Thoracic aorta (tissue), 2 donors: ENCODE results near the gene MKLN1. TPM values are rescaled to one million over a fixed set of nuclear protein-coding genes. Genes with fewer than 3 reads are reported as not detected.
"Not testable (repeated sequence)": the region's sequence is repeated elsewhere in the genome, so short reads cannot be mapped to it uniquely, and the experiment has no call there.

Experiments
- ATAC-seq: fragments of 150-250 bp; one replicate; pipeline ENCODE4 v1.8.0; 2017; ENCODE audit warnings: low read depth; ENCODE audit not compliant: insufficient number of reproducible peaks, low FRiP score
- DNase-seq: peaks from one replicate; pipeline ENCODE4 v3.0.0-alpha.2; 2020; ENCODE audit warnings: low spot score
- H3K27ac ChIP-seq, 2 donors: fragments of 200-600 bp; sonication (generic); 1 replicate in 1 of 2; 2 replicates in 1 of 2; pipeline ENCODE4 v1.5.1; 2016; ENCODE audit warnings: mild to moderate bottlenecking in 2 of 2, moderate library complexity in 2 of 2
- H3K27me3 ChIP-seq: fragments of 200-600 bp; sonication (generic); replicated peaks from 2 replicates; pipeline ENCODE4 v1.6.0; 2016; ENCODE audit warnings: mild to moderate bottlenecking; ENCODE audit not compliant: insufficient read depth
- H3K36me3 ChIP-seq: fragments of 200-600 bp; sonication (generic); one replicate; pipeline ENCODE4 v1.5.1; 2016
- H3K4me1 ChIP-seq, 2 donors: fragments of 200-600 bp; sonication (generic); 1 replicate in 1 of 2; 2 replicates in 1 of 2; pipeline versions ENCODE4 v1.5.1 to v1.6.0; 2016; ENCODE audit warnings: low read depth in 2 of 2, mild to moderate bottlenecking in 1 of 2; ENCODE audit not compliant: control insufficient read depth in 1 of 2
- H3K4me3 ChIP-seq: fragments of 200-600 bp; sonication (generic); 2 replicates; pipeline ENCODE4 v1.5.1; 2016; ENCODE audit warnings: mild to moderate bottlenecking
- H3K9me3 ChIP-seq: fragments of 200-600 bp; sonication (generic); 2 replicates; pipeline ENCODE4 v1.5.1; 2016
- CTCF ChIP-seq: fragments of 200-600 bp; sonication (generic); IDR thresholded peaks from one replicate; pipeline ENCODE4 v1.5.1; 2019; ENCODE audit warnings: antibody characterized with exemption
- total RNA-seq, 2 donors: library from RNA; depleted of rRNA; stranded (reverse); fragments of >200 nt; gene quantifications; one replicate each; pipeline versions ENCODE4 v1.1.0 to v1.2.3, GENCODE V29; 2016

Gene MKLN1
- total RNA-seq, 2 donors from 2014 or later = 56.7 to 82.4 TPM

GRCh38 chr7:131502810-131503508 is 175.3 kb downstream of the MKLN1 start:
- TF ChIP-seq CTCF = no peak
- Histone ChIP-seq H3K4me1 (peaks cover under 1 to 11% of the 10 kb centered on the region in 2 donors), H3K27ac (no peak overlapping the region), H3K36me3 (no peaks in the 10 kb centered on the region), H3K4me3 (no peak overlapping the region), H3K27me3 (no peaks in the 10 kb centered on the region), H3K9me3 (no peaks in the 10 kb centered on the region)
- DNase-seq (no peak), ATAC-seq (no peak)

- Histone ChIP-seq H3K4me1 (peaks cover 2 to 14% of the 10 kb centered on the region in 2 donors), H3K4me3 (no peak overlapping the region), H3K27me3 (no peaks in the 10 kb centered on the region), H3K36me3 (no peaks in the 10 kb centered on the region), H3K9me3 (no peaks in the 10 kb centered on the region), H3K27ac (no peak overlapping the region)
- DNase-seq (no peak), ATAC-seq (no peak)
- TF ChIP-seq CTCF = no peak
These were observed 176.0 kb downstream of the MKLN1 start for GRCh38 chr7:131503639-131504038.

GRCh38 chr7:131504157-131504899 is 176.7 kb downstream of the MKLN1 start:
- peaks cover 2 to 14% of the 10 kb centered on the region in 2 donors for H3K4me1 ChIP-seq
- no peak overlapping the region for H3K27ac ChIP-seq
- H3K4me3 ChIP-seq = no peak overlapping the region
- H3K9me3 ChIP-seq = no peaks in the 10 kb centered on the region
- DNase-seq = no peak
- H3K36me3 ChIP-seq = no peaks in the 10 kb centered on the region
- TF ChIP-seq CTCF = no peak
- H3K27me3 ChIP-seq = no peaks in the 10 kb centered on the region
- no peak for ATAC-seq

- peaks cover 2 to 14% of the 10 kb centered on the region in 2 donors for H3K4me1 ChIP-seq
- not testable (repeated sequence) for DNase-seq, H3K27me3 ChIP-seq, H3K9me3 ChIP-seq, H3K27ac ChIP-seq, H3K36me3 ChIP-seq, ATAC-seq, H3K4me3 ChIP-seq
These were observed 177.5 kb downstream of the MKLN1 start for GRCh38 chr7:131505037-131505620.

GRCh38 chr7:131505636-131506557 is 178.2 kb downstream of the MKLN1 start:
- TF ChIP-seq CTCF = no peak
- H3K36me3 ChIP-seq = no peaks in the 10 kb centered on the region
- peaks cover 2 to 14% of the 10 kb centered on the region in 2 donors for H3K4me1 ChIP-seq
- H3K4me3 ChIP-seq = no peak overlapping the region
- ATAC-seq = no peak
- H3K9me3 ChIP-seq = no peaks in the 10 kb centered on the region
- no peak for DNase-seq
- H3K27me3 ChIP-seq = no peaks in the 10 kb centered on the region
- no peak overlapping the region for H3K27ac ChIP-seq
